ENCODE results near the gene LYG1. TPM values are rescaled to one million over a fixed set of nuclear protein-coding genes. Genes with fewer than 3 reads are reported as not detected.

The LYG1 gene
- total and polyA plus RNA-seq, 2 of the 13 experiments (the other 11 are each of a cell fraction or from before 2014, with no cell fraction given): 1.00 to 2.9 TPM

GRCh38 chr2:99335911-99336803 is 35.2 kb upstream of the LYG1 start, which contains the start of gene TXNDC9 (continued):
- TF ChIP-seq NCOA5 (CRISPR knock-in tag; IDR thresholded peaks at IDR 0.05) (no peak), ATF4 (CRISPR knock-in tag; IDR thresholded peaks at IDR 0.05) (peak in 1 of 2 experiments; percentile 42; a peak in 1 of 4 replicates), ETV6 (CRISPR knock-in tag; conservative IDR thresholded peaks at IDR 0.05) (peak; percentile 72; the same call in 1 of the 2 replicates), HMG20B (CRISPR knock-in tag; conservative IDR thresholded peaks at IDR 0.05) (0 out of 2 replicates have a peak, but pooled peaks have one; percentile 33), ZNF790 (CRISPR knock-in tag; IDR thresholded peaks at IDR 0.05; ENCODE audit: borderline replicate concordance) (peak; percentile 76), HMG20A (CRISPR knock-in tag; IDR thresholded peaks at IDR 0.05; ENCODE audit: borderline replicate concordance) (peak; percentile 15; the same call in 1 of the 2 replicates), TOPORS (CRISPR knock-in tag; IDR thresholded peaks at IDR 0.05) (peak; percentile 22), CHCHD3 (CRISPR knock-in tag; IDR thresholded peaks at IDR 0.05) (no peak), PCBP2 (optimal IDR thresholded peaks at IDR 0.05; ENCODE audit: low read depth, low read length, poor library complexity, severe bottlenecking) (no peak), THAP9 (CRISPR knock-in tag; IDR thresholded peaks at IDR 0.05; ENCODE audit: borderline replicate concordance) (peak; percentile 95), TCF7 (IDR thresholded peaks at IDR 0.05; ENCODE audit: low read depth) (no peak), MLX (CRISPR knock-in tag; IDR thresholded peaks at IDR 0.05) (peak; percentile 74), ZNF280B (CRISPR knock-in tag; IDR thresholded peaks at IDR 0.05; ENCODE audit: borderline replicate concordance) (peak; percentile 94), ZNF710 (CRISPR knock-in tag; IDR thresholded peaks at IDR 0.05; ENCODE audit: borderline replicate concordance) (no peak; the same call in 1 of the 2 replicates), SOX13 (IDR thresholded peaks at IDR 0.05) (no peak; the same call in 1 of the 2 replicates), SOX13 (CRISPR knock-in tag; conservative IDR thresholded peaks at IDR 0.05 in 1 of 2, IDR thresholded peaks at IDR 0.05 in 1 of 2) (peak in 1 of 2 experiments; percentile 57; a peak in 2 of 4 replicates), CAMTA2 (CRISPR knock-in tag; IDR thresholded peaks at IDR 0.05; ENCODE audit: borderline replicate concordance) (peak; percentile 81), MED8 (CRISPR knock-in tag; IDR thresholded peaks at IDR 0.05; ENCODE audit: insufficient replicate concordance) (peak; percentile 72)
